Ovary (tissue), 10 donors: ENCODE measurements around the gene SIMC1. TPM values are rescaled to one million over a fixed set of nuclear protein-coding genes. Genes with fewer than 3 reads are reported as not detected.
"Not testable (repeated sequence)": the region's sequence is repeated elsewhere in the genome, so short reads cannot be mapped to it uniquely, and the experiment has no call there.

Source experiments
- DNase-seq, 5 donors: peaks; one replicate each; pipeline ENCODE4 v3.0.0-alpha.2; 2019 to 2020
- H3K27ac ChIP-seq, 2 donors: fragments of 200-600 bp; one replicate each; pipeline versions ENCODE4 v1.5.1 to v1.8.0; 2019 to 2022
- H3K27me3 ChIP-seq: fragments of 200-600 bp; one replicate; pipeline ENCODE4 v1.8.0; 2022
- H3K36me3 ChIP-seq: fragments of 200-600 bp; sonication (generic); one replicate; pipeline ENCODE4 v1.5.1; 2019
- H3K4me1 ChIP-seq: one replicate; pipeline ENCODE4 v1.8.1; 2013; ENCODE audit warnings: mild to moderate bottlenecking, moderate library complexity; ENCODE audit not compliant: insufficient read depth
- H3K4me3 ChIP-seq: fragments of 200-600 bp; sonication (generic); one replicate; pipeline ENCODE4 v1.5.1; 2017
- H3K9me3 ChIP-seq, 2 donors: fragments of 200-600 bp in 1 of 2; sonication (generic) in 1 of 2; one replicate each; pipeline versions ENCODE4 v1.5.1 to v1.8.1; 2013 to 2019; ENCODE audit warnings: mild to moderate bottlenecking in 1 of 2, moderate library complexity in 1 of 2
- CTCF ChIP-seq, 3 donors: fragments of 450-650 bp in 2 of 3; fragments of 200-600 bp in 1 of 3; IDR thresholded peaks; one replicate each; pipeline versions ENCODE4 v1.5.1 to v1.8.0; 2016 to 2022; ENCODE audit warnings: antibody characterized with exemption in 3 of 3, mild to moderate bottlenecking in 1 of 3
- EP300 ChIP-seq: sonication (generic); formaldehyde crosslinking; IDR thresholded peaks from one replicate; pipeline ENCODE4 v1.6.1; 2017; ENCODE audit warnings: antibody characterized with exemption
- POLR2A ChIP-seq: fragments of 450-650 bp; IDR thresholded peaks from one replicate; pipeline ENCODE4 v1.6.1; 2017; ENCODE audit warnings: antibody characterized with exemption, mild to moderate bottlenecking, moderate library complexity
- WGBS, 3 donors: extraction: QIAGEN DNeasy Blood & Tissue Kit in 1 of 3; methylation state at CpG; one replicate each; pipeline versions ENCODE4 v1.1.5 to v1.1.7; 2013 to 2017; 5-methylcytosine and 5-hydroxymethylcytosine counted together
- intact Hi-C, 4 donors: fragments of 100-400 bp; cut with DNase I; formaldehyde crosslinking; loops; one replicate each; pipeline versions ENCODE4 v1.11.0 to v1.15.1; 2022 to 2023
- long read RNA-seq, 3 donors: library from polyadenylated mRNA in 2 of 3; unstranded in 2 of 3; transcript quantifications; one replicate each; pipeline ENCODE4 v2.0.0 and lab custom pipeline, GENCODE V29; 2021 to 2026
- polyA plus RNA-seq, 2 donors: library from polyadenylated mRNA; stranded (reverse); fragments of 200-250 nt in 1 of 2; fragments of 350-450 nt in 1 of 2; fragmentation: Illumina TruSeq in 1 of 2; extraction: RNeasy Lipid Tissue Mini Kit (QIAGEN cat#74804) in 1 of 2; gene quantifications; one replicate each; pipeline ENCODE4 v1.2.3, GENCODE V29; 2013 to 2014
- total RNA-seq, 7 donors: library from RNA; depleted of rRNA in 2 of 7; stranded (reverse); fragments of >200 nt in 2 of 7; fragmentation: NEBNext Ultra II Directional in 3 of 7; extraction: Animal tissue kit (Norgen Biotek cat#: 25700) in 3 of 7; gene quantifications; one replicate each; pipeline versions ENCODE4 v1.1.0 to v1.2.4, GENCODE V29; 2016 to 2023
- donor health status: DM: no; HTN: no; CAD: no; lungs with moderate emphysema.
- donor health status: DM: no; HTN: no; CAD: no.
- donor health status: Bipolar disorder and iron deficiency.
- donor health status: DM: yes; HTN: yes; CAD: no.
- donor health status: DM: no; HTN: no; CAD: no.
- donor health status: DM: yes; HTN: yes; CAD: no.

The SIMC1 gene
- 100 to 1,000 TPM in 2 of 7 donors, 10 to 100 TPM in 5; 50.9 to 114 (median 76.3) TPM for total RNA-seq
- polyA plus RNA-seq: 100 to 1,000 TPM in 1 of 2 donors, 10 to 100 TPM in 1; 39.0 to 104 TPM
- long read RNA-seq, donor 1, transcript SIMC1-203 (10 exons, 2,694 nt): major isoform, 17 of 119 reads
- long read RNA-seq, donor 1, transcript SIMC1-202 (9 exons, 2,056 nt): minor isoform, 13 of 119 reads
- long read RNA-seq, donor 1, partial matches to known transcripts: 63 of 119 reads
- long read RNA-seq, donor 1, other reads (novel, unspliced or antisense): 26 of 119 reads
- long read RNA-seq, donor 2, transcript SIMC1-203 (10 exons, 2,694 nt): major isoform, 6 of 42 reads
- long read RNA-seq, donor 2, partial matches to known transcripts: 36 of 42 reads
- long read RNA-seq, donor 2, other reads (novel, unspliced or antisense): 0 of 42 reads
- long read RNA-seq, donor 3, transcript SIMC1-203 (10 exons, 2,694 nt): major isoform, 120 of 170 reads
- long read RNA-seq, donor 3, transcript SIMC1-202 (9 exons, 2,056 nt): minor isoform, 6 of 170 reads
- long read RNA-seq, donor 3, partial matches to known transcripts: 18 of 170 reads
- long read RNA-seq, donor 3, other reads (novel, unspliced or antisense): 25 of 170 reads

GRCh38 chr5:176237971-176238644, at the start of gene SIMC1:
SIMC1 (plus strand) TSS chr5:176238424; CDS start chr5:176238509, 85 bp downstream.
- intact Hi-C loops, H3K4me1 ChIP-seq, H3K9me3 ChIP-seq, H3K36me3 ChIP-seq, H3K27me3 ChIP-seq: not testable (repeated sequence)
- peak; percentile 44 to 84 (median 72) for DNase-seq
- Histone ChIP-seq H3K27ac (peak within 1 kb of the TSS; percentile 57 to 85), H3K4me3 (peak within 1 kb of the TSS; percentile 53)
- 3 to 8% (median 7%) methylated on average over 36 to 55 of the region's 81 CpGs for WGBS, 3 donors

GRCh38 chr5:176188506-176189193, 49.6 kb upstream of the SIMC1 start:
- intact Hi-C loops: no loop called here
- no peak overlapping the region for H3K4me3 ChIP-seq
- H3K4me1 ChIP-seq: peaks cover 9% of the 10 kb centered on the region
- no peak overlapping the region for H3K27ac ChIP-seq
- H3K9me3 ChIP-seq: no peaks in the 10 kb centered on the region
- H3K27me3 ChIP-seq: no peaks in the 10 kb centered on the region
- TF ChIP-seq POLR2A (no peak), CTCF (IDR thresholded peaks at IDR 0.05) (no peak), EP300 (no peak)
- H3K36me3 ChIP-seq: no peaks in the 10 kb centered on the region
- 81 to 89% (median 85%) methylated on average over 11 of the region's 11 CpGs for WGBS, 3 donors
- DNase-seq: no peak

GRCh38 chr5:176189857-176190256, 48.4 kb upstream of the SIMC1 start:
- intact Hi-C loops: no loop called here
- peaks cover 9% of the 10 kb centered on the region for H3K4me1 ChIP-seq
- no peaks in the 10 kb centered on the region for H3K9me3 ChIP-seq
- no peak overlapping the region for H3K4me3 ChIP-seq
- WGBS, 3 donors: 78 to 83% (median 83%) methylated on average over 7 of the region's 7 CpGs
- TF ChIP-seq POLR2A (no peak), CTCF (IDR thresholded peaks at IDR 0.05) (no peak), EP300 (no peak)
- DNase-seq: no peak
- H3K36me3 ChIP-seq: no peaks in the 10 kb centered on the region
- H3K27ac ChIP-seq: no peak overlapping the region
- no peaks in the 10 kb centered on the region for H3K27me3 ChIP-seq

- H3K9me3 ChIP-seq: no peaks in the 10 kb centered on the region
- H3K36me3 ChIP-seq: no peaks in the 10 kb centered on the region
- 85 to 87% (median 87%) methylated on average over 28 of the region's 28 CpGs for WGBS, 3 donors
- H3K27me3 ChIP-seq: no peaks in the 10 kb centered on the region
- intact Hi-C loops: no loop called here
- H3K4me1 ChIP-seq: peaks cover 7% of the 10 kb centered on the region
- H3K4me3 ChIP-seq: no peak overlapping the region
- DNase-seq: no peak
- no peak overlapping the region for H3K27ac ChIP-seq
- no peak for TF ChIP-seq EP300
- TF ChIP-seq POLR2A: no peak
- no peak for TF ChIP-seq CTCF (IDR thresholded peaks at IDR 0.05)
Measured at GRCh38 chr5:176190886-176191755, 47.1 kb upstream of the SIMC1 start.
